GM19035 (cell line): ENCODE results near the gene PRC1.
A peak's percentile ranks its signal among the peaks of the same experiment; 100 is the strongest.

Experiments
- ATAC-seq: cut with Tn5 transposase; IDR thresholded peaks from one replicate; pipeline ENCODE4 v1.9.1; 2021; ENCODE audit not compliant: unreplicated experiment

PRC1 gene

DNA sequence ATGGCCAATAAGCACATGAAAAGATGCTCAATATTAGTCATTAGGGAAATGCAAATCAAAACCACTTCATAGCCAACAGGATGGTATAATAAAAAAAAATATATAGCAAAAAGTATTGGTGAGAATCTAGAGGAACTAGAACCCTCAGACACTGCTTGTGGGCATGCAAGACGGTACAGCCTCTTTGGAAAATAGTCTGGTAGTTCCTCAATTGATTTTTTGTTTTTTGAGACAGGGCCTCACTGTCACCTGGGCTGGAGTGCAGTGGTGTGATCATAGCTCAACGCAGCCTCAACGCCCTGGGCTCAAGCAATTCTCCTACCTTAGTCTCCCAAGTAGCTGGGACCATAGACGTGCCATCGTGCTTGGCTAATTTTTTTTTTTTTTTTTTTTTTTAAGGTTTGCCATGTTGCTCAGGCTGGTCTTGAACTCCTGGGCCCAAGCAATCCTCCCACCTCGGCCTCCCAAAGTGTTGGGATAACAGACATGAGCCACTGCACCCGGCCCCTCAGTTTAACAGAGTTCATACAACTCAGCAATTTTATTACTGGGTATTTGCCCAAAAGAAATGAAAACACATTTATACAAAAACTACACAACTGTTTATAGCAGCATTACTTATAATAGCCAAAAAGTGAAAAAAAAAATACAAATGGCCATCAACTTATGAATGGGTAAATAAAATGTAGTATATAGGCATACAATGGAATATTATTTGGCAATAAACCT, 5.1 kb downstream of the PRC1 start:
- ATAC-seq: no peak

DNA sequence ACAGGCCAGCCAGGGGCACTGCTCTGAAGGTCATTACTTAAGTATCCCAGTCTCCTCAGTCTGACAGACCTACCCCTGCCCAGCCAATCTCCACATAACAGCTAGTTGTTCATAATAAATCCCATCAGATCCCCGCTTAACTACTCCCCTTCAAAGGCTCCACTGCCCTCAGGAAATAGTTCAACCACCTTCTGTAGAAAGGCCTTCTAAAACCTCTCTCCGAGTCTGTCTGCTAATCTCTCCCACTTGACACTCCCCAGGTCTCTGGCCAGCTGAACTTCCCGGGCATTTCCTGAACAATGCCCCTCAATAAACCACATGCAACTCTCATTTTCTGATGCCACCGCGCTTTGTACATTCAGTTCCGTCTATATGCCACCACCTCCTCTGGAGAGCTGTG, 6.0 kb downstream of the PRC1 start:
- no peak for ATAC-seq

DNA sequence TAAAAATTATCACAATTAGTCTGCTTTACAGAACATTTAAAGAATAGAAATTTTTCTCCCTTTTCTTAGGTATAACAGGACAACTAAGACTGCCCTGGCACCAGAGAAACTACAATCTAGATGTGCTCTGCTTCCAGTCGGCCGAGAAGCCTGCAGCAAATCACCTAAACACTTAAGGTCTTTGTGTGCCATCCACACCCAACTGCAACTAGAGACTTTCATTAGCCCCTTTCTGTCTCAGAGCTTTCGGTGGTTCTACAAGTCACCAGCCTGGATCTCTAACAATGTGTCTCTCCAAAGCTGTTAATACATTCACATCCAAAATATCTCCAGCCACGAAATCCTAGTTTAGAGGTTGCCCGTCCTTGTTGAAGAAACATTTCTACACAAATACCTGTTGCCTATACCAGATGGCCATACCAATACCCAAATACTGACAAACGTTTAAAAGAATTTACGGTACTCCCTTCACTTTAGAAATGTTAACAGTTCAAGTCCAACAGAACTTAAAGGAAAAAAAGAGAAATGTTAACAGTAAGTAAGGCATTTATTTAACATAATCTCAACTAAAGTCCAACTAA, 6.7 kb downstream of the PRC1 start:
- no peak for ATAC-seq

DNA sequence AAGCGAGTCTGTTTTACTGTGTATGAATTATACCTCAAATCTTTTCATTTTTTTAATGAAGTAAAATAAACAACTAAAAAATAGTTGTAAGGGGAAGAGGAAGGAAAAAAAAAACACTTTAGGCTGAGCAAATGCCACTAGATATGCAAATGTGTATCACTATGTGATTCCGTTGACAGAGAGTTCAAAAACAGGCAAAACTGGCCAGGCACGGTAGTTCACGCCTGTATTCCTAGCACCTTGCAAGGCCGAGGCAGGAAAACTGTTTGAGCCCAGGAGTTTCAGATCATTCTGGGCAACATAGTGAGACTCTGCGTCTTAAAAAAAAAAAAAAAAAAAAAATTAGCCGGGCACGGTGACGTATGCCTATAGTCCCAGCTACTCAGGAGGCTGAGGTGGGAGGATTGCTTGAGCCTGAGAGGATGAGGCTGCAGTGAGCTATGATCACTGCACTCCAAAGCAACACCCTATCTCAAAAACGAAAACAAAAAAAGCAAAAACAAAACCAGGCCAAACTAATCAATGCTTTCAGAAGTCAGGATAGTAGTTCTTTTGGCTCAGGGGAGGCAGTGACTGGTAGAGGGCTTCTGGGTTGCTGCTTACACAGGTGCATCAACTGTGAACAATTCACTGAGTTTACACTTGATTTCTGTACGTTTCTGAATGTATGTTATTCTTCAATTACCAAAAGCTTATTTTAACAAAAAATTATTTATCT, 7.4 kb downstream of the PRC1 start:
- ATAC-seq: no peak

DNA sequence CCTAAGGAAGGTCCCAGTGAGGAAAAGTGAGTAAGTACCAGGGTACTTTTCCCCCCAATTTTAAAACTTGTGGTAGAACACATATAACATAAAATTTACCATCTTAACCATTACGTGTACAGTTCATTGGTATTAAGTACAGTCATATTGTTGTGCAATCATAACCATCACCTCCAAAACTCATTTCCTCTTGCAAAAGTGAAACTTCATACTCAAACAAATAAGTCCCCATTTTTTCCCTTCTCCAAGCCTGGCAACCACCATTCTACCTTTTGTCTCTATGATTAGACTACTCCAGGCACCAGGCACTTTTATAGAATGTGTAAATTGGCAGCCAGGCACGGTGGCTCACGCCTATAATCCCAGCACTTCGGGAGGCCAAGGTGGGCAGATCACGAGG, 12.2 kb downstream of the PRC1 start:
- peak; percentile 32 for ATAC-seq

DNA sequence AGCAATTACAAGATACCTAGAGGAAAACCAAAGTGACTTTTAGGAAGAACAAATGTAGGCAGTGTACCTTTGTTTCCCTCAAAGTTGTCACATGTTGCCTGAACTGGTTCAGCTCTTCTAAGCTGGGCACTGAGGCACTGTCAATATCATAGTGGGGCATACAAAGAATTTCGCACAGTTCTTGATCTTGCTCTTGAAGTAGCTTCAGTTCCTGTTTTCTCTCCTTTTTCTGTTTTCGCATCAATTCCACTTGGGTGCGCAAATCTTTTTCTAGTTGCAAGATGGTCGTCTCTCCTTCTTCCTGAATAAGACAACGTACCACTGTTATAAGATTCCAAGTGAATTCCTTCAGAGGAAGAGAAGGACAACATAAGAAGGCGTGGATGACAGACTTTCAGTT, 12.7 kb downstream of the PRC1 start:
- peak; percentile 52 for ATAC-seq

DNA sequence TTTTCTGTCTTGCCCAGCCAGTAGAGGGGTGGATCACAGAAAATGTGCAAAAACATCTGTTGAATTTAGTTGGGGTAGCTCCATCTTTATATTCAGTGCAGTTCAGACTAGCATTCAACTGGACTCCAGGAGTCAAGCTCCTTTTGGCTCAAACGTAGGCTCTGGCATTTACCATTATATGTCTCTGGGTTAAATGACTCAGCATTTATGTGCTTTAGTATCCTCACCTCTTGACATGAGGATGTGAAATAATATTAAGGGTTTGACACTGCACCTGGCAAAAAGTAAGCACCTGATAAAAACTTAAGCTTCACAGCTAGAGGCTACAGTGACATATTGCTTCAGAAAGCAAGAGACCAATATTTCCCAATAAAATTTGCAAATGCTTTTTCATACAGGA, 14.8 kb downstream of the PRC1 start:
- no peak for ATAC-seq

DNA sequence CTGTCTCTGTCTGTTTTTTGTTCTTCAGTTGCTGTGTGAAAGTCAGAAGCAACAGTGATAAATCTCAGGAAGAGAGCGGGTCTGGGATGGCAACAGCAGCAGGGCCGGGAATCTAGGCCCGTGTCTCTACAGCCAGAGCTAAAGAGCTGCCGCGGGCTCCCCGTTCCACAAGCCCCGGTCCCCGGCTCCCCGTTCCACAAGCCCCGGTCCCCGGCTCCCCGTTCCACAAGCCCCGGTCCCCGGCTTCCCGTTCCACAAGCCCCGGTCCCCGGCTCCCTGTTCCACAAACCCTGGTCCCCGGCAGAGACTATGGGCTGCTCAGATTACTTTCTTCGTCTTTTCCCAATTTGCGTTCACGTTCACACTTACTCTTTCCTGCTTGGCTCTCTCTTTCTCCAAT, 20.1 kb downstream of the PRC1 start:
- ATAC-seq: no peak

DNA sequence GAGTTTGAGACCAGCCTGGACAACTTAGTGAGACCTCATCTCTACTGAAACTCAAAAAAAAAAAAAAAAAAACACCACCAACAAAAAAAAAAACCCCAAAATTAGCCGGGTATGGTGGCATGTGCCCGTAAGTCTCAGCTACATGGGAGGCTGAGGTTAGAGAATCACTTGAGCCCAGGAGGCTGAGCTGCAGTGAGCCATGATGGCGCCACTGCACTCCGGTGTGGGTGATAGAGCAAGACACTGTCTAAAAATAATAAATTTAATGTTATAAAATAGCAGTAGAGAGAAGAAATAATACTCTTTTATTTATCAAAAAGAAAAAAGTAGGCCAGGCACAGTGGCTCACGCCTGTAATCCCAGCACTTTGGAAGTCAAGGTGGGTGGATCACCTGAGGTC, 22.2 kb downstream of the PRC1 start:
- no peak for ATAC-seq

DNA sequence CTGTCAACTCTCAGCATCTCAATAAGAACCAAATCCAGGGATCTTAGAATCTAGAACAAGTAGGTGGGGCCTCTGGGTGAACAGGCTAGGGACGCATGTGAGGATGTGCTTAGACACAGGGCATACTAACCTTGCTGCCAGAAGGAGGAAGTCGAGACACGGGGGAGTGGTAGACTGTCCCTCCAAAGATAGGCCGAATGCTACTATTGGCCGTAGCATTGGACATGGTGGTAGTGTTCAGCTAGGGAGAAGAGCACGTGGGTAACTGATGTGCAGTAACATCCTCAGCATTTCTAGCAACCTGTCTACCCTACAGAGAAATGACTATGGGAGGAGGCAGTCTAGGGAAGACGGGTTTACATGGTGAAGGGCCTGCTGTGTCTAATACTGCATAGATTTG, 24.1 kb downstream of the PRC1 start:
- ATAC-seq: no peak

DNA sequence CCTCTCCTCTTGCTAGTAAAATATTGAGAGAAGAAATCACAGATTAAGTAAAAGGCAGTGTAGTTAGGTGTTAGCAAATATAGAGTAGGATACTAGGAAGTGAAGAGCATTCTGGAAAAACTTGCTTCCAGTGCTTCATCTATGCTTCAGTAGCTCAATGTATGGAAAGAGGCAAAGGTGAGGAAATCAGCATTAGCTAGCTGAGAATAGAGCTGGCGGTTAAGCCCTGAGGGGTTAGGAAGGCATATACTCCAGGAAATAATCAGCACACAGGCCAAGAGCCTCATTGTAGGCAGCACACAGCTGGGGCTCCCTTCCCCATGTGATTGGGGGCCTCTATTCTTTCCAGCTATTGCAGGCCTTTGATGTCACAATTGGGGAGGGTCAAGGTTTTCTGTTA, 25.9 kb downstream of the PRC1 start:
- ATAC-seq: no peak

DNA sequence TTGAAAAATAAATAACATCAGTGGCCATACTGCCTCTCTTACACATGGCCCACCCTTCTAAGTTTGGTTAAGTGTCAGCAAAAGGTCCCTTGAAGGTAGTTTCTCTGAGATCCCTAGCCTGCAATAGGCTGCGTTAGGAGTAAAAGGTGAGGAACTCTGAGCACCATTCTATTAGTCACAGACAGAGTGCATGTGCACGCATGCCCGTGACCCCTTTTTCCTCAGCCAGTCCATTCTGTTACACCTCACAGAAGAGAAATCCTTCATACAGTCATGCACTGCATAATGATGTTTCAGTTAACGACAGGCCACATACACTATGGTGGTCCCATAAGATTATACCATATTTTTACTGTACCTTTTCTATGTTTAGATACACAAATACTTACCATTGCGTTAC, 27.1 kb downstream of the PRC1 start:
- ATAC-seq: no peak

DNA sequence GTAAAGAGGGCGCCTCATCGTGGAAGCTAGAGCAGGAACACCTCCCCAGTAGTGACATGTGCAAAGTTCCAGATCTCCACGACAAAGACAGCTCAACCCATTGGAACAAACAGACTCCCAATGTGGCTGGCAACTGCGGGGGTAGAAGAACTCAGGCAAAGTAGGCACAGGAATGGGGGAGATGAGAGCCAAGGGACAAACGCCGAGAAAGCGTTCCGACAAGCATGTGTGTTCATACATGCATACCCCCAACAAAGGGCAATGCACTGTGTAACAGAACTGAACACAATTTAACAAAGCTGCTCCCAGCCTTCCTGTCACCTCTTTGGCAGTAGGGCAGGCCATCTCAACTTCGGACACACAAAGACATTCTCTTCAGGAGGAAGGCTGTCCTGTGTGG, 28.1 kb downstream of the PRC1 start:
- ATAC-seq: no peak

DNA sequence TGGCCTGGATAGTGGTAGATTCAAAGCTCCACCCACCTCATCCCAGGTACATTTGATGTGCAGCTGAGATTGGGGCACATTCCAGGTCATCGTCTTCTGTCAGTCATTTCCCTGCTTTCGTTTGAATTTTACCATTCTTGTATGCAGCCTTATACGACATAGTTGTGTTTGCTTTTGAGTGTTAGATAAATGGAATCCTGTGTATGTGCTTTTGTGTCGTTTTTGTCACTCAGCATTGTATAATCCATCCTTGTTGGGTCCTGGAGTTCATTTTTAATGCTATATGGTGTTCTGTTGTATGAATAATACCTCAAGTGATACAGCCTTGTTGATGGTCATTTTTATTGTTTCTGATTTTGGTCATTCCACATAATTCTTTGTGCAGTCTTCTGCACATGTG, 32.3 kb downstream of the PRC1 start:
- ATAC-seq: no peak

DNA sequence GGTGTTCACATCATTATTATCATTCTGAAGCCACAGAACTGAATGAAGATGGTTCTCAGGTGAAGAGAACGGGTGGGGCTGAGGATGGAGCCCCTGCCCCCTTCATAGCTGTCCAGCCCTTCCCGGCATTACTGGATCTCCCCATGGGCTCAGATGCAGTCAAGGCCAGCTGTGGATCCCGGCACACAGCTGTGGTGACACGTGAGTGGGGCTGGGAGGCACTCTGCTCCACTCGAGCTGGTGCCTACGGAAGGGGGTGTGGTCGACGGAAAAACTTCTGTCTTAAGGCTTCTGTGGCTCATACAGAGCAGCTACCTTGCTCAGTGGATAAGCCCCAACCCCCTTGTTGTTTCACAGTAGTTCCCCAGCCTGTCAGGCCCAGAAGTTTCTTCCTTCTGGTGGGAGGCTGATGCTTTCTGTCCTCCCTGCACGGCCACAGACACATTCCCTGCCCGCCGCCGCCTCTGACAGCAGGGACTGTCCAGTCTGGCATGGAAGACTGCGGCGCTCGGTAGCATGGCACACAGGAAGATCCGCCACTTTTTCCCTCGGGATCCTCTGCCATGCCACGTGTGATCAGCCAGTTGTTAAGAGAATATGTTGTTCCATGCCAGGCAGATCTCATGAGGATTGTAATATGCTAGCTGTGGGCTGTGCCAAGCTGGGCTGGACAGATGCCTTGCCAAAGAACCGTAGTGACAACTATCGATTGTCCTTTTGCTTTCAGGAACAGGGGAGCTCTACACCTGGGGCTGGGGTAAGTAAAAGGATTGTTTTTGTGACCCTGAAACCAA, 33.8 kb downstream of the PRC1 start:
- no peak for ATAC-seq

DNA sequence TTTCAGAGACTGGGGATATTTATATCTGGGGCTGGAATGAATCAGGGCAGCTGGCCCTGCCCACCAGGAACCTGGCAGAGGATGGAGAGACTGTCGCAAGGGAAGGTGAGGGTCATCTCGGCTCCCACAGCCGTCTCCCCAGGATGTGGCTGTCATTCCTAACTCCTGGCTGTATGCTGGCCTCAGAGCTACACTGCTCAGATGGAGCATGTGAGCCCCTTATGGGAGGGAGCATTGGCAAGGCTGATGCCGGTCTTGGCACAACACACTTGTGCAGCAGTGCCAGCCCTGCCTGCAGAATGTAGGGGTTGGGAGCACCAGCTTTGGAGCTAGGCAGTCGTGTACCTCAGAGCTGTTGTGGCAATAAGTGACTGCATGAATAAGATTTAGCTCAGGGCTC, 34.4 kb downstream of the PRC1 start:
- no peak for ATAC-seq

DNA sequence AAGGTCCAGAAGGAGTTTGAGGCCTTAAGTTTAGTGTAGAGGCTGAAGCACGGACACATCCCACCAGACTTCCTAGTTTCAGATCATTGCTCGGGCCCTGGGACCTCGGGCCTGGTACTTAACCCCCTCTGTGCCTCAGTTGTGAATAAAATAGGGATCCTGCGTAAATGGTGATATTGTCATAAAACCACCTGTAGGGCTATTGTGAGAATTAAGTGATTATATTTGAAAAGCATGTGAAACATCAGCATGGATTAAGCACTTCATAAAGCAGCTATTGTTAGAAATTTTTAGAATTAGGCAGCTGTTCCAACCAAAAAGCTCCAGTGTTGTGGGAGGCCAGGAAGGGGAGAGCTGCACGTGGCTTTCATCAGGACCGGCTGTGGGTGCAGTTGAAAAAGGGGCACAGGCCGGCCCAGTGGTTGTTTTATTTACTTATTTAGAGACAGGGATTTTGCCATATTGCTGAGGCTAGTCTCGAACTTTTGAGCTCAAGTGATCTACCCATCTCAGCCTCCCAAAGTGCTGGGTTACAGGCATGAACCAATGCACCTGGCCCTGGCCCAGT, 35.2 kb downstream of the PRC1 start:
- no peak for ATAC-seq

DNA sequence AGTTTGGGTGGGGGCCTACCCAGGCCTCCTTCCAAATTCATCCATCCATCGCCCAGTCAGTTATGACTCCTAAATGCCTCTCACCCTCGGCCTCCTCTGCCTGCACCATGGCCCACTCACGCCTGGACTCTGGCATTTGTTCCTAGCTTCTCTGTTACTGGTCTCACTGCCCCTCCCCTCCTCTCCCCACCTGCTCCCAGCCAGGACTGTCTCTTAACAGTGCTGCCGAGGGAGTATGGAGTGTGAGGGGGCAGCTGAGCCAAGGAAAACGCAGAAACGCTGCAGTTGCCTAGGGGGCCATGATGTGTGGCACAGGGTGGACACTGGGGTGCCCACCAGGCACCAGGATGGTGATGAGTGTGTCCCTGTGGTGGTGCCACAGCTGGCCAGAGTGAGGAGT, 36.5 kb downstream of the PRC1 start:
- no peak for ATAC-seq

DNA sequence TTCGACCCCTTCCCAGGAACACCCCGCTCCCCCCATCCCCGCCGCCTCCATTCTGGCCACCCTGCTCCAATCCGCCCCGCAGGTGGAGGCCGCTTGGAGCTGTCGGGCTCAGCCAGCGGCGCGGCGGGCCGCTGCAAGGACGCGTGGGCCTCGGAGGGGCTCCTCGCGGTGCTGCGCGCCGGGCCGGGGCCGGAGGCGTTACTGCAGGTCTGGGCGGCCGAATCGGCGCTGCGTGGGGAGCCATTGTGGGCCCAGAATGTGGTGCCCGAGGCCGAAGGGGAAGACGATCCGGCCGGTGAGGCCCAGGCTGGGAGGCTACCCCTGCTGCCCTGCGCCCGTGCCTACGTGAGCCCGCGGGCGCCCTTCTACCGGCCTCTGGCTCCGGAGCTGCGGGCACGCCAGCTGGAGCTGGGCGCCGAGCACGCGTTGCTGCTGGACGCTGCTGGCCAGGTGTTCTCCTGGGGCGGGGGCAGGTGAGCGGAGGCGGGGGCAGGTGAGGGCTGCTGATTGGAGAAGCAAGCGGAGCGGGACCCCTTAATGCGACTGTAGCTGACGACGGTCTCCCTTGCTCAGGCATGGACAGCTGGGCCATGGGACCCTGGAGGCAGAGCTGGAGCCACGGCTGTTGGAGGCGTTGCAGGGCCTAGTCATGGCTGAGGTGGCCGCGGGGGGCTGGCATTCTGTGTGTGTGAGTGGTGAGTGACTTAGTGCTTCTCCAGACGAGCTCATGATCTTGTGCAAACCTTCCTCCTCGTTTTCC, 37.1 kb downstream of the PRC1 start:
- no peak for ATAC-seq

DNA sequence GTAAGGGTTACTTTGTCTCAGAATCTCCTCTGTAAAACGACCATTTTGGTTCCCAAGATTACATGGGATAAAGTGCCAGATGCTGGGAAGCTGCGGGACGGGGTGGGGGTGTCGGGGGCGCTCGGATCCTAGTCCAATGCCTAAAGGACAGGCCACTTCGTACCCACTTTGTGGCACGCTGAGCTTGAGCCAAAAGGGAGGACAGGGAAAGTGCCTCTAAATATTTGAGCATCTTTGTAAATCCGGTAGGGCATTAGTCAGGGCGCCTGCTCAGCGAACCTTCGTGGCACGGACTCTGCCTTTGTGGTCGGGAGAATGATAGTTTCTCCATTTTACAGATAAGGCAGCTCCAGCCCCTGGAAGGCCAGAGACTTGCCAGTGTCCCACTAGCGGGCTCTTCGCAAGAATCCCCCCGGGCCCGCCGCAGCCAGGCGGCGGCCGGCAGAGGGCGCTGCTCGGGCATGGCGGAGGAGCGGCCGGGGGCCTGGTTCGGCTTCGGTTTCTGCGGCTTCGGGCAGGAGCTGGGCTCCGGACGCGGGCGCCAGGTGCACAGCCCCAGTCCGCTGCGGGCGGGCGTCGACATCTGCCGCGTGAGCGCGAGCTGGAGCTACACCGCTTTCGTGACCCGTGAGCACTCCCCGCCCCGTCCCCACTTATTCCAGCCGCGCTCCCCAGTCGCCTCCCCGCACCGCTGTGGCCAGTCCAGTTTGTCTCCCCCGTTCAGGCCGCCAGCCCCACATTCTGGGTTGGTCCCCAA, 37.9 kb downstream of the PRC1 start:
- ATAC-seq: no peak
